GM19372 (cell line): ENCODE measurements around the gene SARDH.

Source experiments
- ATAC-seq: cut with Tn5 transposase; IDR thresholded peaks from one replicate; pipeline ENCODE4 v1.9.1; 2021; ENCODE audit warnings: mild to moderate bottlenecking, low read depth, moderate library complexity; ENCODE audit not compliant: unreplicated experiment

SARDH gene, protein sequence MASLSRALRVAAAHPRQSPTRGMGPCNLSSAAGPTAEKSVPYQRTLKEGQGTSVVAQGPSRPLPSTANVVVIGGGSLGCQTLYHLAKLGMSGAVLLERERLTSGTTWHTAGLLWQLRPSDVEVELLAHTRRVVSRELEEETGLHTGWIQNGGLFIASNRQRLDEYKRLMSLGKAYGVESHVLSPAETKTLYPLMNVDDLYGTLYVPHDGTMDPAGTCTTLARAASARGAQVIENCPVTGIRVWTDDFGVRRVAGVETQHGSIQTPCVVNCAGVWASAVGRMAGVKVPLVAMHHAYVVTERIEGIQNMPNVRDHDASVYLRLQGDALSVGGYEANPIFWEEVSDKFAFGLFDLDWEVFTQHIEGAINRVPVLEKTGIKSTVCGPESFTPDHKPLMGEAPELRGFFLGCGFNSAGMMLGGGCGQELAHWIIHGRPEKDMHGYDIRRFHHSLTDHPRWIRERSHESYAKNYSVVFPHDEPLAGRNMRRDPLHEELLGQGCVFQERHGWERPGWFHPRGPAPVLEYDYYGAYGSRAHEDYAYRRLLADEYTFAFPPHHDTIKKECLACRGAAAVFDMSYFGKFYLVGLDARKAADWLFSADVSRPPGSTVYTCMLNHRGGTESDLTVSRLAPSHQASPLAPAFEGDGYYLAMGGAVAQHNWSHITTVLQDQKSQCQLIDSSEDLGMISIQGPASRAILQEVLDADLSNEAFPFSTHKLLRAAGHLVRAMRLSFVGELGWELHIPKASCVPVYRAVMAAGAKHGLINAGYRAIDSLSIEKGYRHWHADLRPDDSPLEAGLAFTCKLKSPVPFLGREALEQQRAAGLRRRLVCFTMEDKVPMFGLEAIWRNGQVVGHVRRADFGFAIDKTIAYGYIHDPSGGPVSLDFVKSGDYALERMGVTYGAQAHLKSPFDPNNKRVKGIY

DNA sequence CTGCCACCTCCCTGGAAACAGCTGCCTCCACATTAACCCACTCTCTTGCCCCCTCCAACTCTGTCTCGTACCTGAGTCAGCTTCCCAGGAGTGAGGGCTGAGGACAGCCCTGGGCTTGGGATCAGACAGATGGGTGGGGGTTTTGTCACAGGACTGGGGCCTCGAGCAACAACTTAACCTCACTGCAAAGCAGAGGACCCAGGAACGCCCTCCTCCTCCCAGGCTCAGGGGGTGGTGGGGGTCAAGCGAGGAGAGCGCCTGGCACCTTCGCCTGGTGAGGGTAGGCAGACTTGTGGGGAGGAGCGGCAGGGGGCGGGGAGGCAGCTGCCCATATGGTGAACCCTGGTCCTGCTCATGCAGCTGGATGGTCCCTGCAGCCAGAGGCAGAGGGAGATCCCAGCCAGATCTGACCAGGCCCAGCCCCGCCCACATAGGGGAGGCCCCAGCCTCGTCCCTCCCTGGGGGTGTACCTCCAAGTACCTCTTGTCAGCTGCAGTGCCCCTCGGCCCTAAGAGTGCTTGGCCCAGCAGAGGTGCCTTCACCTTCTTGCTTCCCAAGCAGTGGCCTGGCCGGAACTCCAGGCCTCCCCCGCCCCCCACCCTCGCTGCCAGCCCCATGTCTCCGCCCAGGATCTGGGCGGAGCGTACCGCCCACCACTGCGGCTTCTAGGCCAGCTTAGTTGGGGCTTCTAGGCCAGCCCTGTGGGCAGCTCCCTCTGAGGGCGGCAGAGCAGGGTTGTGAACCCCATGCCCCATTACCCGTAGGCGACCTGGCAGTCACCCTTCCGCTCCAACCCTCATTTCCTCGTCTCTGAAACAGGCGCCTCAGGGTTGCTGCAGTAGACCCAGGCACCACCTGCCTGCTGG, at the start of gene SARDH:
Gene SARDH, minus strand, starts transcription at position 579 of the 866 bp plus-strand sequence. CDS start 4,179 bp downstream, outside the sequence.
- ATAC-seq = no peak

DNA sequence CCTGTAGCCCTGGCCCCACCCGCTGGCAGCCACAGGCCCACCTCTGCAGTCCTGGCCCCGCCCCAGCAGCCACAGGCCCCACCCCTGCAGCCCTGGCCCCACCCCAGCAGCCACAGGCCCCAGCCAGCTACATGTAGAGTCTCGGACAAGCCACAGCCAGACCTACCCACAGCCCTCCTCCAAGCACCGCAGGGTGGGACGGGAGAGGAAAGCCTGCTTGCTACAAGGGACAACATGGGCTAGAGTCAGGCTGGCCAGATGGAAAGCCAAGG, 49.5 kb upstream of the SARDH start:
- ATAC-seq = no peak

- no peak for ATAC-seq
Measured at GRCh38 chr9:133786907-133787753, 49.0 kb upstream of the SARDH start.

DNA sequence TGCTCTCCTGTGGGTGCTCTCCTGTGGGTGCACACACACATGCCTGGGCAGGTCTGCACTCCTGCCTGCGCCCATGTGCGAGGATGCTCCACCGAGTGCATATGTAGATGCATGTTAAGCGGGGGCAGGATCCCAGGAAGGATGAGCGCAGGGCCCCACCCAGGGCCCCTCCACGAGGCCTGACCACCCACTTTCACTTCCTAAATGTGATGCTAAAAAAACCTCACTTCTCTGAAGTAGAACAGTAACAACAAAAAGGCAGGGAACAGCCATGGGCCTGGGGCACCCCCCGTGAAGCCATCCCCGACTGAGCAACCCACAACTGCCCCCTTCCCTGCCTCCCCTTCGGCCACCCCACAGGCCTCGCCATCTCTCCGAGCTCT, 48.2 kb upstream of the SARDH start:
- no peak for ATAC-seq

- no peak for ATAC-seq
Measured at GRCh38 chr9:133785753-133786370, 47.7 kb upstream of the SARDH start.

DNA sequence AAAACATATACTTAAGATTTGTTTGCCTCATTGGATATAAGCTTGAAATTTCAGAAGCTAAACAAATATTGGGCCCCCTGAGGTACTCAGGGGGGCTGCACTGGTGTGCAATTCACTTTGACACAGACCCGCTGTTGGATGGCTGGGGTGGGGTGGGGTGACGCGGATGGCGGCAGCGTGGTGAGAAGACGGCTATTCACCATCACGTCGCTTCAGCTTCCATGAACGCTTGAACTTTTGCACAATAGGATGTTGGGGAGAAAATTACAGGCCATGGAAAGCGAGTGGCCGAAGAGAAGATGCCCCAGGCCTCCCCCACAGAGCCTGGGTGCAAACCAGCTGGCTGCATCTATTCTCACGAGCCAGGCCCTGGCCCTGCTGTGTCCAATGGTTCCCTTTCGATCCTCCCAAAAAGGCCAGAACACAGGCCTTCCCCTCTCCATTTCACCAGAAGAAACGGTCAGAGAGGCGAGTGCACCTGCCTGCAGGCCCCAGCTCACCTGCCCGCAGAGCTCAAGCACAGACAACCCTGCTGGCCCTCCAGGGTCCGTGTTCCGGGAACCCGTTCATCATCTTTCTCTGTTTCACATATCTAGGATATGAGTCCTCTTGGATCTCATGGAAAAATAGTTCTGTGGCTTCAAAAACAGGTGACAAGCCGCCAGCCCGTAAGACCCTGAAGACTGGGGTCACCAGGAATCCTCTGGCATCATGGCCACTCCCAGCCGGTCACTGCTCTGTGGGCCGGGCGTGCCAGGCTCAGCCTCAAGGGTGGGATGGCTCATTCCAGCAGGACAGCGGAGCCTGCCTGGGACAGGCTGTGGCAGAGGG, 46.8 kb upstream of the SARDH start:
- no peak for ATAC-seq

DNA sequence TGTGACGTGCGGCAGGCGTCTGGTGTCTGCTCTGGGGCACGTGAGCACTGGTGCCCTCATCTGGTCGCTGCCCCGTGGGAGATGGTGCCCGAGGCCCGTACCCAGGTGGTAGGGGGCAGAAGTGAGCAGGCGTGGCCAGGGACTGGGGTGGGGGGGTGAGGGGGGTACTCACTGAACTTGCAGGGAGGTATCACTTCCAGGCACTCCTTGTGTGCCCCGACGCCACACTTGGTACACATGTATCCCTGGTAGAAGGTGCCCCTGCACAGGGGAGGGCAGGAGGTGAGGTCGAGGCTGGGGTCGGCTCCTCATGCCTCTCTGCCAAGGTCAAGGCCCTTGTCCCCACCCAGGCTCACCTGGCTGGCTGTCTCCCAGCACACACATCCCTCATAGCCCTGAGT, 45.2 kb upstream of the SARDH start:
- no peak for ATAC-seq

- no peak for ATAC-seq
Measured at GRCh38 chr9:133782157-133783130, 44.3 kb upstream of the SARDH start.

- ATAC-seq = no peak
Measured at GRCh38 chr9:133781828-133782135, 43.6 kb upstream of the SARDH start.

DNA sequence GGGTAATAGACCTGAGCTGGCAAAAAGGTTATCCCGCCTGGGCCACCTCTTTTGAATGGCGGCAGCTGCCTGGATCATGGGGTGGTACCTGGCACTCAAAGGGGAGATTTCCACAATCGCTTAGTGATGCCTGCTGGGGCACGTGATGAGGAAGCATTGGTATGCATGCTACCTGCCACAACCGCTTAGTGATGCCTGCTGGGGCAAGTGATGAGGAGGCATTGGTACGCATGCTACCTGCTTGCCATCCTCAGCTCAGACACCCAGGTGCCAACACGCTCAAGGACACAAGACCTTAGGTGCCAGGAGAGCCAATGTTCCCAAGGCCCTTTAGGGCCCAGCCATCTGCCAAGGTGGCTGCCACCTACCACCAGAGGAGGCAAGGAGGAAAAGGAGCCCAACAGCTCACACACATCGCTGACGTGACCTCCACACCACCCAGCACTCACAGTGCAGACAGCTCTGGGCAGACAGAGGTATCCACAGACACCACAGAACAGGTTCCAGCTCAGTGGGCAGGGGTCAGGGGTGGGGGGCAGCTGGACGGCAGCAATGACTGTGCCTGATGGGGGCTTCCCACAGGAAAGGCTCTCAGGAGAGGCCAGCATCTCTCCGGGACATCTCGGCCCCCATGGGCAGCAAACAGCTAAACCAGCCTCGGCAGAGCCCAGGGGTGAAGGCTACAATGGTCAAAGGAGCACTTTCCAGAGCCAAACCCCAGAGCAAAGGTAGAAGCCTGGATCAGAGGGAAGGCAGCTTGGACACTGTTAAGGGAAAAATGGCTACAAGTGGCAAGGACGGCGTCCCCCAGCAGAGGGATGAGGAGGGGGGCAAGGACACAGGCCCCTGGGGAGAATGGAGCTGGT, 43.0 kb upstream of the SARDH start:
- no peak for ATAC-seq

- no peak for ATAC-seq
Measured at GRCh38 chr9:133780404-133780945, 42.3 kb upstream of the SARDH start.

DNA sequence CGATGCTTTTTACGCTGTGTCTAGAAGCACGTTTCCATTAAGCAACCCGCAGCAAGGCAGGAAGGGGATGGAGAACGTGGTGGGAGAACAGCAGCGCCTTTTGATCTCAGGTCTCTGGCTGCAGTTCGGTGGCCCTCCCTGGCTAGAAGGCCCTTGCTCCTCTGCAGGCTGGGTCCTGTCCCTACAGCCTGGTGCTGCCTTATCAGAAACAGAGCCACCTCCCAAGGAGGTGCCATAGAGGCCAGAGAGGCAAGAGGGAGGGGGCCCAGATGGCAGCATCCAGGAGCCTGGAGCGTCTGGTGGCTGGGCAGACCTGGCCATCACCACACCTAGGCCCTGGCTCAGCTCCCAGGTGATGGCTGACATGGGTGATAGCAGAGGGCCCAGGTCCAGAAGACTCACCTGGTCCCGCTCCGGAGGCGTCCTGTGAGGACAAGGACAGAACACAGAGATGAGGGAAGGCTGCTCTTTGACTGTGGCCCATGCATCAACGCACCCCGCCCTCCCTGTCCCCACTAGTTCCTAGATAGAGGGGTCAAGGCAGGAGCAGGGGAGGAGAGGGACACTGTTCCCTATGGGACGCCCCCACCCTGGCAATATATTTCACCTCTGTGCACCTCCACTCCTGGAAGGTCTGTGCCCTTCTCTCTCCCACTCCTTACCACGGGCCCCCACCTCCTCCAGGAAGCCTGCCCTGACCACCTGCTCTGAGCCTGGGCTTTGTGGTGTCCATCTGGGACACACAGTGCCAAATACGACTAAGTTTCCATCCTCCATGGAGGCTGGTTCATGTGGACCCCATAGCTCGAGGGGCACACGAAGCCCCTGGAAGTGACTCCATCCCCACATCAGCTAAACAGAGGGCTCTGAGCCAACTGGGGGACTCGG, 41.6 kb upstream of the SARDH start:
- ATAC-seq = no peak

DNA sequence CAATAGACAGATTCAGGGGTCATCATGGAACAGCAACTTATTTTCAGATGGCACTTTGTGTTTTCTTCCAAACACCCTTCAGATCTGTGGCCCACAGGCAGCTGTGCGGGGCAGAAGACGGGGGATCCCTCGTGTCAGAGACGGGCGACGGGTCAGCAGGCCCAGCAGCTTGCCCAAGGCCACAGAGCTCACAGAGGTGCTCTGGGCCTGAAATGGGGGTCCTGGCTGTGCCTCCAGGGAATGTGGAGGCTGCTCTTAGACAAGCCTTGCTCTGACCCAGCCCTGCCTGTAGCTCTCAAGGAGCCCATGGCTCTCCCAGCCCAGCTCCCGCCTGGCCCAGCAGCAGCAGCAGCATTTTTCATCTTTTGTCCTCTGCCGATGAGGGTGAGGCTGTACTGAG, 40.9 kb upstream of the SARDH start:
- no peak for ATAC-seq

GRCh38 chr9:133778336-133779013, 40.3 kb upstream of the SARDH start:
- ATAC-seq = no peak

GRCh38 chr9:133777871-133778270, 39.7 kb upstream of the SARDH start:
- ATAC-seq = no peak
